ENCODE measurements around the gene RIMS4. TPM values are rescaled to one million over a fixed set of nuclear protein-coding genes. Genes with fewer than 3 reads are reported as not detected.
A peak's percentile ranks its signal among the peaks of the same experiment; 100 is the strongest.

RIMS4 gene
- total and polyA plus RNA-seq, 2 of the 8 experiments (the other 6 are each of a cell fraction or from before 2014, with no cell fraction given) = 13.3 to 44.2 TPM

- no peak overlapping the region for H2BK20ac ChIP-seq (ENCODE audit: low read length)
- H2BK12ac ChIP-seq (ENCODE audit: low read depth, low read length) = no peak overlapping the region
- no peak overlapping the region for H3K18ac ChIP-seq (ENCODE audit: extremely low read depth, low read length)
- no peaks in the 10 kb centered on the region; a peak in 1 of 8 replicates for H3K36me3 ChIP-seq (ENCODE audit: control insufficient read depth in 2 of 4, insufficient read depth in 4 of 4, low read length in 3 of 4)
- no peak for FAIRE-seq
- peaks cover 5% of the 10 kb centered on the region; the same call in 1 of the 2 replicates for H3K23me2 ChIP-seq (ENCODE audit: low read depth, low read length)
- no peak overlapping the region for H2BK15ac ChIP-seq (ENCODE audit: low read length)
- peak overlapping the region; percentile 21 for H3K4ac ChIP-seq (replicated peaks; ENCODE audit: insufficient read length, low read depth, low read length)
- H3K79me2 ChIP-seq (ENCODE audit: control insufficient read depth in 1 of 2, insufficient read depth in 2 of 2, low read length in 2 of 2) = no peaks in the 10 kb centered on the region
- POLR2A ChIA-PET (ENCODE audit: partially characterized antibody) = interaction anchor here (0.8 to 1.4 kb wide), 2 partner anchors 9 to 11 kb away, joined by 3 to 4 read pairs; no protein-coding TSS in a partner anchor
- no peak overlapping the region for H3K56ac ChIP-seq (replicated peaks; ENCODE audit: insufficient read length, low read depth, low read length)
- no peak overlapping the region for H3K4me2 ChIP-seq (ENCODE audit: insufficient read depth in 1 of 2, low read depth in 2 of 2, low read length in 2 of 2)
- H3K27me3 ChIP-seq (replicated peaks in 1 of 4; ENCODE audit: control insufficient read depth in 3 of 4, extremely low read depth in 1 of 4, insufficient read depth in 3 of 4, low read length in 3 of 4) = no peaks in the 10 kb centered on the region
- 88% methylated on average over 4 of the region's 4 CpGs; no CpG with 5 or more reads in 1 of the 2 experiments for WGBS, 2 experiments (ENCODE audit: extremely low coverage in 1 of 2, insufficient coverage in 1 of 2, insufficient read length in 1 of 2, insufficient replicate concordance in 2 of 2, low coverage in 1 of 2, low lambda C conversion rate in 2 of 2, missing lambda C conversion rate in 1 of 2)
- H3K14ac ChIP-seq (ENCODE audit: insufficient read length) = no peak overlapping the region
- H2AK5ac ChIP-seq (ENCODE audit: low read depth, low read length) = no peak overlapping the region
- H4K8ac ChIP-seq (ENCODE audit: extremely low read depth, insufficient read depth, low read length) = peak overlapping the region; percentile 31; the same call in 1 of the 2 replicates
- H2BK5ac ChIP-seq (ENCODE audit: low read depth, low read length) = no peak overlapping the region
- H3K79me1 ChIP-seq (ENCODE audit: low read depth, low read length) = no peaks in the 10 kb centered on the region
- no peak overlapping the region for H2BK120ac ChIP-seq (replicated peaks; ENCODE audit: low read depth, low read length)
- H3K4me1 ChIP-seq (replicated peaks in 1 of 4; ENCODE audit: control insufficient read depth in 3 of 4, insufficient read depth in 4 of 4, low read length in 3 of 4) = peaks cover 0 to 5% (median 0%) of the 10 kb centered on the region in 4 experiments; a peak in 3 of 7 replicates
- H3K9me3 ChIP-seq (ENCODE audit: insufficient read depth in 2 of 2, low read depth in 1 of 2, low read length in 1 of 2) = no peaks in the 10 kb centered on the region
- H4K20me1 ChIP-seq (replicated peaks in 1 of 2; ENCODE audit: control insufficient read depth in 1 of 2, insufficient read depth in 2 of 2, low read length in 2 of 2) = peaks cover 0 to 6% of the 10 kb centered on the region in 2 experiments
- no peak overlapping the region for H4K5ac ChIP-seq (ENCODE audit: insufficient read length, low read depth, low read length)
- H3K9ac ChIP-seq (replicated peaks in 1 of 4; ENCODE audit: extremely low read depth in 1 of 4, low read depth in 3 of 4, low read length in 3 of 4) = no peak overlapping the region
- no peak overlapping the region for H4K91ac ChIP-seq (replicated peaks; ENCODE audit: insufficient read length, low read length)
- no peak overlapping the region for H3K27ac ChIP-seq (ENCODE audit: low read depth, low read length)
- H3K23ac ChIP-seq (ENCODE audit: insufficient read length) = no peak overlapping the region
- CTCF ChIA-PET (ENCODE audit: partially characterized antibody) = interaction anchor here (1.5 to 17.1 kb wide), 4 partner anchors 8 to 21 kb away, joined by 5 to 256 read pairs (median 12); partner anchors contain the start of gene KCNK15
- H3K4me3 ChIP-seq (ENCODE audit: extremely low read depth in 1 of 4, insufficient read depth in 2 of 4, low read depth in 3 of 4, low read length in 4 of 4) = no peak overlapping the region
- DNase-seq (ENCODE audit: low read depth in 1 of 2, low spot score in 2 of 2) = no peak
- H2AFZ ChIP-seq (ENCODE audit: low read length) = no peak overlapping the region
- TF ChIP-seq TEAD4 (IDR thresholded peaks at IDR 0.05; ENCODE audit: low read depth, low read length) (no peak), USF2 (IDR thresholded peaks at IDR 0.05; ENCODE audit: low read length) (no peak), JUN (IDR thresholded peaks at IDR 0.05; ENCODE audit: low read depth, low read length) (no peak), CHD2 (IDR thresholded peaks at IDR 0.05; ENCODE audit: low read length) (no peak)
These were observed 45.3 kb downstream of the RIMS4 start for GRCh38 chr20:44765091-44765490.

All from H1 (cell line).